ENCODE data around the gene MEDAG. TPM values are rescaled to one million over a fixed set of nuclear protein-coding genes. Genes with fewer than 3 reads are reported as not detected.

The MEDAG gene
- total RNA-seq, 1 donor from 2014 or later, result 187 TPM

DNA sequence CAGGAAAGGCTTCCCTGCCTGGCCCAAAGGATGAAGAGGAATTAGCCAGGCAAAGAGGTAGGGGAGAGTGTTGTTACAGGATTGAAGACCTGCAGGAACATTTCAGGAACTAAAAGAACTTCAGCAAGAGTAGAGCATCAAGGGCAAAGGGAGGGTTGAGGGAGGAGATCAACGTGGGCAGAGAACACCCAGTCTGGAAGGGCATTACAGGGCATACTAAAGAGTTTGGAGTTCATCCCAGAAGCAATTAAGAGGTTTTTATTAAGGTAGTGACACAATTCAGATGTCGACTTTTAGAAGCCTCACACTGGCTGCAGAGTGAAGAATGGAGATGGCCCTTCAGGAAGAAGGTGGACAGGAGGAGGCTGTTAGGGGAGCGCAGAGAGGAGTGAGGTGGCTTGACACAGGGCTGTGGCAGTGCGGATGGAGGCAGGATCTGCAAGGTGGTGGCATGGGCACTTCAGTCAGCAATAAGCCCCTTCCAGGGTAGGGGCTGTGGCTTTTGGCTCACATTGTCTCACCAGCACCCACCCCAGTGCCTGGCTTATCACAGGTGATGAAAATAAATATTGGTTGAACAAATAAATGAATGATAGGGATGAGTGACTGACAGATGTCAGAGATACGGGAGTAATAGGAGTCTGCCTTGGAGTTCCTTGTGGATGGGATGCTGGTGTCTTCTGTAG is 51.3 kb downstream of the MEDAG start:
- DNase-seq (ENCODE audit: low spot score), result no peak

- DNase-seq (ENCODE audit: low spot score), result no peak
These were observed 53.6 kb downstream of the MEDAG start for GRCh38 chr13:30959678-30960077.

- no peak for DNase-seq (ENCODE audit: low spot score)
These were observed 57.7 kb downstream of the MEDAG start for GRCh38 chr13:30963791-30964190.

DNA sequence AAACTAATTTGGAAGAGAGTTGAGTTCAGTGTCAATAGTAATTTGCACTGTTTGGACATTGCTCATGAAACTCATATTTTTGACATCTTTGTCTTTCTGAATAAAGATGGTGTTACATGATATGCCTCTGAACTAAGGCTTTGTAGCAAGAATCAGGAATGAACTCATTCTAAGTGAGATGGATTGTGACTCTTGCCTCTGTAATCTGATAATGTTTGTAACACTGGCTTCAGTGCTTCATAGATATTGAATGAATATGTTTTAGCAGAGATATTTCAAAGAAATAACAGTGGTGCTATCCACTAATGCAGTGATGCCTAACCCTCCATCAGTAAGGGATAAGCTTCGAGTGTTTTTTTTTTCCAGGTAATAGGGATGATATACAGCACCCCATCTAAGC is 59.3 kb downstream of the MEDAG start:
- DNase-seq (ENCODE audit: low spot score), result no peak

GRCh38 chr13:30966101-30966500 is 60.0 kb downstream of the MEDAG start:
- no peak for DNase-seq (ENCODE audit: low spot score)

DNA sequence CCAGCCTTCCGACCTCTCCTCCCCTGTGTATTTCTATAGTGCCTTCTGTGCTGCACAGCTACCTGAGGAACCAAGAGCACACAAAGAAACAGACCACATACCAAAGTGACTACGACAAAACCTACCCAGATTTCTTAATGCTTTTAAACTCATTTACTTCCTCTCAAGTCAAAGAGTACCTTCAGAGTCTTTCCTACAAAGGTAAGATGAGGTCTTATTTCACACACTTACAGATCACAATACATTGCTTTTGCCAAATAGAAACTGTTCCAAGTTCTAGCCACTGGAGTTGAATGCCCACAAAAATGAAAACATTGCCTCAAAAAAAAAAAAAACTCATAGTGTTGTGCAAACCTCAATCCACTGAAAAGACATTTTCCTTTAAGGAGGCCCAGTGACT is 62.8 kb downstream of the MEDAG start:
- DNase-seq (ENCODE audit: low spot score), result no peak

GRCh38 chr13:30971575-30971974 is 65.5 kb downstream of the MEDAG start:
- no peak for DNase-seq (ENCODE audit: low spot score)

DNA sequence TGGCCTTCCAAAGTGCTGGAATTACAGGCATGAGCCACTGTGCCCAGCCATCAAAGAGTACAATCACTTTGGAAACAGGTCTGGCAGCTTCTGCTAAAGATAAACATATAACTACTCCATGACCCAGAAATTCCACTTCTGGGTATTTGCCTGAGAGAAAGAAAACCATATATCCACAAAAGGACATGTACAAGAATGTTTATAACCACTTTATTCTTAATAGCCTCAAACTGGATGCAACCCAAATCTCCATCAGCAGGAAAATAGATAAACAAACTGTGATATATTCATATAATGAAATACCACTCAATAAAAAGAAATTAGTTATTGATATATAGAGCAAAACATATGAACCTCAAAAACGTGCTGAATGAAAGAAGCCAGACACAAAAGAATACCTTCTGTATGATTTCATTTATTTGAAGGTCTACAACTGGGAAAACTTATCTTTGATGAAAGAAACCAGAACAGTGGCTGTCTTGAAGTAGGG is 66.9 kb downstream of the MEDAG start:
- DNase-seq (ENCODE audit: low spot score), result no peak

DNA sequence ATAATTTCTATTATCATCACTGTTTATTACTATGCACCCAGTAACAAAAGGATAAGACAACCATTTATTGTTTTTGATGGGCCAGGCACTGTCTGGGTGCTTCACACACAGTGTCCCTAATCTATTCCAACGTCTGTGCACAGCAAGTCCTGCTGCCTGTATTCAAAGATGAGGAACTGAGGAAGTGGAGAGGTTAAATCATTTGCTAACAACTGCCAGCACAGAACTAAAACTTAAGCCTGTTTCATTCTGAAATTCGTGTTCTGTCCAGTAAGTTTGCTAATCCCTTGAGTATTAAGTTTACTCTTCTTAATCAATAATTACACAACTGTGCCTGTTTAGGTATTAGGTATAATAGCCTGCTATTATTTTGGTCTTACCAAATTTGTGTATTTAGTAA is 68.3 kb downstream of the MEDAG start:
- no peak for DNase-seq (ENCODE audit: low spot score)

Other genes with a start within 250 kb of the MEDAG start
- 66.9 TPM for gene ALOX5AP, start 170.7 kb upstream of the MEDAG start, total RNA-seq
- gene TEX26, start 26.4 kb downstream of the MEDAG start, total RNA-seq, result 0.45 TPM

All from mesenteric fat pad (tissue), 1 donor.